Prostate gland (tissue), 2 donors: ENCODE data around the gene FAM171A2. TPM values are rescaled to one million over a fixed set of nuclear protein-coding genes. Genes with fewer than 3 reads are reported as not detected.
"Not testable (repeated sequence)": the region's sequence is repeated elsewhere in the genome, so short reads cannot be mapped to it uniquely, and the experiment has no call there.

Experiments used
- DNase-seq: peaks from one replicate; pipeline ENCODE4 v3.0.0-alpha.2; 2019; ENCODE audit warnings: low spot score
- H3K27ac ChIP-seq, 2 donors: fragments of 200-600 bp; sonication (generic); 2 replicates each; pipeline ENCODE4 v1.5.1; 2017 to 2019
- H3K27me3 ChIP-seq: fragments of 200-600 bp; sonication (generic); replicated peaks from 2 replicates; pipeline ENCODE4 v1.5.1; 2019; ENCODE audit not compliant: insufficient read depth
- H3K36me3 ChIP-seq, 2 donors: fragments of 200-600 bp; sonication (generic); 1 replicate in 1 of 2; 2 replicates in 1 of 2; pipeline versions ENCODE4 v1.5.1 to v1.8.1; 2017 to 2019
- H3K4me1 ChIP-seq: fragments of 200-600 bp; sonication (generic); replicated peaks from 2 replicates; pipeline ENCODE4 v1.5.1; 2019
- H3K4me3 ChIP-seq, 2 donors: fragments of 200-600 bp; sonication (generic); 2 replicates each; pipeline ENCODE4 v1.5.1; 2017 to 2019
- H3K9me3 ChIP-seq: fragments of 200-600 bp; sonication (generic); 2 replicates; pipeline ENCODE4 v1.5.1; 2017
- POLR2A ChIP-seq: fragments of 450-650 bp; IDR thresholded peaks from one replicate; pipeline ENCODE4 v1.6.1; 2016; ENCODE audit warnings: antibody characterized with exemption, mild to moderate bottlenecking
- POLR2AphosphoS5 ChIP-seq: sonication (generic); formaldehyde crosslinking; IDR thresholded peaks from one replicate; pipeline ENCODE4 v1.6.1; 2017; ENCODE audit warnings: antibody characterized with exemption
- WGBS: methylation state at CpG from one replicate; pipeline ENCODE4 v1.1.5; 2018; 5-methylcytosine and 5-hydroxymethylcytosine counted together
- intact Hi-C: fragments of 100-400 bp; cut with DNase I; formaldehyde crosslinking; loops from one replicate; pipeline ENCODE4 v1.14.2; 2022
- total RNA-seq, 2 donors: library from RNA; depleted of rRNA; stranded (reverse); fragments of >200 nt; gene quantifications; one replicate each; pipeline ENCODE4 v1.1.0, GENCODE V29; 2016
- TF ChIP-seq, protein P1 (sequence below), 4 experiments: fragments of 200-600 bp in 2 of 4; fragments of 450-650 bp in 2 of 4; sonication (generic) in 2 of 4; IDR thresholded peaks; 1 replicate in 3 of 4; 2 replicates in 1 of 4; pipeline ENCODE4 v1.5.1; 2016 to 2019; ENCODE audit warnings: antibody characterized with exemption in 4 of 4, mild to moderate bottlenecking in 2 of 4, moderate library complexity in 2 of 4

The FAM171A2 gene
- total RNA-seq, 2 donors from 2014 or later = 1.8 to 6.1 TPM

DNA sequence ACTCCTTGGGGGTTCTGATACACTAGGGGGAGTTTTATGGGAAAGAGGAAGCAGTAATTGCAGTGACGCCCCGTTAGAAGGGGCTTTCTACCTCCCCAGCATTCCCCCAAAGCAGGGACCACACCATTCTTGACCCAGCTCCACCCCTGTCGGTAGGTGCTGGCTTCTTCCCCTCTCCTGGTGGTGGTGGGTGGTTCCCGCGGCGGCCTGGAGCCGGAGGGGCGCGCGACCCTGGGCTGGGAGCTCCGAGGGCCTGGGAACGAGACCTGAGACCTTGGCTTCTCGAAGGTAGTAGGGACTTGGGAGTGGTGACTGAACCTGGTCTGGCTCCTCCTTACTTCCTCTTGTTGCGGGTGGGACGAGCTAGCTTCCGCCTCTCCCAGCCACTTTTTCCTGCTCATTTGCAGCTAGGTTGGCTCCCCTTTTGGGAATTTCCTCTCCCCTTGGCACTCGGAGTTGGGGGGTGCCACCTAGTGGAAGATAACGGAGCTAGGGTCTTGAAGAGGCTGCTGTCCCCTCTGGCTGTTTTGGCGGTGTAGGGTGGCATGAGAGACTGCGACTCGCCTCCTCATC is 18.1 kb downstream of the FAM171A2 start:
- Histone ChIP-seq H3K4me1 (no peaks in the 10 kb centered on the region), H3K4me3 (peak overlapping the region; percentile 76 to 78), H3K36me3 (peaks cover 0 to 4% of the 10 kb centered on the region in 2 donors), H3K27me3 (no peaks in the 10 kb centered on the region), H3K27ac (peak overlapping the region; percentile 79 to 84), H3K9me3 (no peaks in the 10 kb centered on the region)
- under 1% methylated on average over 21 of the region's 21 CpGs for WGBS
- TF ChIP-seq POLR2A = no peak
- TF ChIP-seq, protein P1, sequence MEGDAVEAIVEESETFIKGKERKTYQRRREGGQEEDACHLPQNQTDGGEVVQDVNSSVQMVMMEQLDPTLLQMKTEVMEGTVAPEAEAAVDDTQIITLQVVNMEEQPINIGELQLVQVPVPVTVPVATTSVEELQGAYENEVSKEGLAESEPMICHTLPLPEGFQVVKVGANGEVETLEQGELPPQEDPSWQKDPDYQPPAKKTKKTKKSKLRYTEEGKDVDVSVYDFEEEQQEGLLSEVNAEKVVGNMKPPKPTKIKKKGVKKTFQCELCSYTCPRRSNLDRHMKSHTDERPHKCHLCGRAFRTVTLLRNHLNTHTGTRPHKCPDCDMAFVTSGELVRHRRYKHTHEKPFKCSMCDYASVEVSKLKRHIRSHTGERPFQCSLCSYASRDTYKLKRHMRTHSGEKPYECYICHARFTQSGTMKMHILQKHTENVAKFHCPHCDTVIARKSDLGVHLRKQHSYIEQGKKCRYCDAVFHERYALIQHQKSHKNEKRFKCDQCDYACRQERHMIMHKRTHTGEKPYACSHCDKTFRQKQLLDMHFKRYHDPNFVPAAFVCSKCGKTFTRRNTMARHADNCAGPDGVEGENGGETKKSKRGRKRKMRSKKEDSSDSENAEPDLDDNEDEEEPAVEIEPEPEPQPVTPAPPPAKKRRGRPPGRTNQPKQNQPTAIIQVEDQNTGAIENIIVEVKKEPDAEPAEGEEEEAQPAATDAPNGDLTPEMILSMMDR (IDR thresholded peaks at IDR 0.05) = peak in 3 of 4 experiments; percentile 28 to 42 (median 34)
- DNase-seq = peak; percentile 51
- intact Hi-C loops = loop anchor here (2.0 to 5.0 kb wide), 2 partner anchors 21 to 133 kb away; partner anchors contain the start of gene SLC25A39

DNA sequence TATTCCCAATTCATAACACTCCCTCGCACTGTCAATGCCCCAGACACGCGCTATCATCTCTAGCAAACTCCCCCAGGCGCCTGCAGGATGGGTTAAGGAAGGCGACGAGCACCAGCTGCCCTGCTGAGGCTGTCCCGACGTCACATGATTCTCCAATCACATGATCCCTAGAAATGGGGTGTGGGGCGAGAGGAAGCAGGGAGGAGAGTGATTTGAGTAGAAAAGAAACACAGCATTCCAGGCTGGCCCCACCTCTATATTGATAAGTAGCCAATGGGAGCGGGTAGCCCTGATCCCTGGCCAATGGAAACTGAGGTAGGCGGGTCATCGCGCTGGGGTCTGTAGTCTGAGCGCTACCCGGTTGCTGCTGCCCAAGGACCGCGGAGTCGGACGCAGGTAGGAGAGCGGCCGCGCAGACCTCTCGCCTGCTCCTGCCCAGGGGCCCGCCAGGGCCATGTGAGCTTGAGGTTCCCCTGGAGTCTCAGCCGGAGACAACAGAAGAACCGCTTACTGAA is 18.7 kb downstream of the FAM171A2 start, which contains the start of gene GRN:
TSS of gene GRN (plus strand) at position 364 of the 515 bp plus-strand sequence. CDS start 3,863 bp downstream, outside the sequence.
- H3K4me1 ChIP-seq = no peaks in the 10 kb centered on the region

DNA sequence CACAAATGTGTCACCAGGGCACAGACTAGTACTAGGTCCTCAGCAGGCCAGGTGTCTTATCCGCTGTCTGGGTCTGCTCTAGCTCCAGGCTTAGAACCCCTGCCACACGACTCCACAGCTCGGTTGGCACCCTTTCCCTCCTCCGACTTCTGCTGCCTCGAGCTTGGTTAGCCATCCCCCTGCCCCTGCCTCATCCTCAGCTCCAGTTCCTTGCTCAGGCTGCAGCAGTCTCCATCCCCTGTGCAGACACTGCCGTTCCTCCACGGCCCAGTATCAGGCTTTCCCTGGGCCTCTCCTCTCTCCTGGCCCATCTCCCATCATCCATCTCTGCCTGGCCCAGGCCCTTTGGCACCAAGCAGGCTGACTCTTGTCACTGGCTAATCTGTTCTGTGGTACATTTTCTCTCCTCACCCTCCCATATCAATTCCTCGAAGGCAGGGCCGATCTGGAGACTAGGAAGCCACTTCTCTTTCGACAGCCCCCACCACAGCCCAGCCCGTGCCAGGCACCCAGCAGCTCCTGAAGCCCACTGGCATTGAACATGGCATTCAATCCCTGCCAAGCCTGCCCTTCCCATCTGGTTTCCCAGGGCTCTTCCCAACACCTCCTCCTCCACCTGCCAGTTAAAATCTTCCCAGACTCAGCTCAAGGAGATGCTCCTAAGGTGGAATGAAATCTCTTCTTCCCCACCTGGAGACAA is 20.0 kb downstream of the FAM171A2 start:
- intact Hi-C loops = loop anchor here (2.0 kb wide), 1 partner anchor 19 kb away; the partner anchor contains the start of gene SLC25A39
- Histone ChIP-seq H3K27me3 (no peaks in the 10 kb centered on the region), H3K4me1 (no peaks in the 10 kb centered on the region), H3K4me3 (no peak overlapping the region), H3K27ac (no peak overlapping the region), H3K36me3 (no peaks in the 10 kb centered on the region), H3K9me3 (no peaks in the 10 kb centered on the region)
- TF ChIP-seq POLR2A = no peak
- TF ChIP-seq, protein P1 (IDR thresholded peaks at IDR 0.05) = no peak
- no peak for TF ChIP-seq POLR2AphosphoS5
- WGBS = 68% methylated on average over 11 of the region's 11 CpGs
- no peak for DNase-seq

More for the DNA sequence above, 18.7 kb downstream of the FAM171A2 start, which contains the start of gene GRN:
- Histone ChIP-seq H3K4me3 (peak within 1 kb of the TSS; percentile 76 to 78), H3K36me3 (peaks cover 0 to 4% of the 10 kb centered on the region in 2 donors), H3K27me3 (no peaks in the 10 kb centered on the region), H3K9me3 (no peaks in the 10 kb centered on the region), H3K27ac (peak within 1 kb of the TSS; percentile 79 to 84)
- 0% methylated on average over 26 of the region's 26 CpGs for WGBS
- intact Hi-C loops = loop anchor here (2.0 to 5.0 kb wide), 2 partner anchors 20 to 133 kb away; partner anchors contain the start of gene SLC25A39
- TF ChIP-seq POLR2AphosphoS5 (peak; percentile 99), POLR2A (peak; percentile 85)
- TF ChIP-seq, protein P1 (IDR thresholded peaks at IDR 0.05) = peak in 1 of 4 experiments; percentile 2
- peak; percentile 98 for DNase-seq

GRCh38 chr17:44340553-44340952 is 23.1 kb downstream of the FAM171A2 start:
- H3K27me3 ChIP-seq, DNase-seq, H3K27ac ChIP-seq, H3K36me3 ChIP-seq, H3K4me3 ChIP-seq, intact Hi-C loops, H3K4me1 ChIP-seq, H3K9me3 ChIP-seq: not testable (repeated sequence)
- WGBS = 67% methylated on average over 5 of the region's 5 CpGs

DNA sequence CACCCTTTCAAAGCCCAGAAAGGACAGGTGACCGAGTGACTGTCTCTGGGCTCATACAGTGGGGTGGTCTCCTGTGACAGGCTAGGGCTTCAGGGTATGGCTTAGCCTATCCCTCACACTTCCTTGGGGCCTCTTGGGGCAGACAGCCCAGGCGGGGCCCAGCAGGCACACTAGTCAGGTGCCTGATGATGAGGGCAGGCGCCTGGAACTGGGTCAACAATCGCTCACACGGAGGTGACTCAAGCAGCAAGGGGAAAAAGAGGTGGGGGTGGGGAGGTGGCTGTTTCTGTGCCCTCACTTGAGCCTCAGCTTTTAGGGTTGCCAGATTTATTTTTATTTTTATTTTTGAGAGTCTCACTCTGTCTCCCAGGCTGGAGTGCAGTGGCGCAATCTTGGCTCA is 25.0 kb downstream of the FAM171A2 start:
- WGBS = 53% methylated on average over 6 of the region's 6 CpGs

More for the DNA sequence above, 25.0 kb downstream of the FAM171A2 start:
- intact Hi-C loops = no loop called here
- H3K36me3 ChIP-seq = no peaks in the 10 kb centered on the region
- no peaks in the 10 kb centered on the region for H3K9me3 ChIP-seq
- no peaks in the 10 kb centered on the region for H3K4me1 ChIP-seq
- DNase-seq = no peak
- no peak overlapping the region for H3K27ac ChIP-seq
- H3K4me3 ChIP-seq = no peak overlapping the region
- no peak for TF ChIP-seq POLR2AphosphoS5
- no peak for TF ChIP-seq POLR2A
- TF ChIP-seq, protein P1 (IDR thresholded peaks at IDR 0.05) = no peak
- no peaks in the 10 kb centered on the region for H3K27me3 ChIP-seq
